DND-41 (cell line): ENCODE results near the gene ZNF557.

Source experiments
- ATAC-seq: fragments of 200-7000 bp; cut with Tn5 transposase; 3 replicates; pipeline ENCODE4 v1.9.1; 2021; ENCODE audit warnings: low read depth; ENCODE audit not compliant: insufficient read depth
- DNase-seq: peaks from one replicate; pipeline ENCODE4 v3.0.0-alpha.2; 2020
- H2AFZ ChIP-seq: 2 replicates; pipeline ENCODE4 v1.6.0; 2012; ENCODE audit warnings: low read depth, low read length
- H3K27ac ChIP-seq: 2 replicates; pipeline ENCODE4 v1.5.1; 2012; ENCODE audit warnings: low read length, inconsistent platforms
- H3K27me3 ChIP-seq: fragments of 200-600 bp; sonication (generic); 2 replicates; pipeline ENCODE4 v1.6.0; 2012; ENCODE audit warnings: low read length, mild to moderate bottlenecking, inconsistent platforms; ENCODE audit not compliant: insufficient read depth, poor library complexity
- H3K36me3 ChIP-seq: 2 replicates; pipeline ENCODE4 v1.5.1; 2012; ENCODE audit warnings: low read length, inconsistent platforms; ENCODE audit not compliant: insufficient read depth
- H3K4me1 ChIP-seq: 2 replicates; pipeline ENCODE4 v1.5.1; 2012; ENCODE audit warnings: mild to moderate bottlenecking, low read length; ENCODE audit not compliant: insufficient read depth
- H3K4me2 ChIP-seq: 2 replicates; pipeline ENCODE4 v1.6.0; 2012; ENCODE audit warnings: mild to moderate bottlenecking, moderate library complexity, low read length, inconsistent platforms; ENCODE audit not compliant: insufficient read depth
- H3K4me3 ChIP-seq, 2 experiments: fragments of 200-600 bp in 1 of 2; shearing (Covaris generic) in 1 of 2; 2 replicates each; pipeline ENCODE4 v1.5.1; 2012 to 2016; ENCODE audit warnings: inconsistent platforms in 2 of 2, low read length in 2 of 2, mild to moderate bottlenecking in 2 of 2, low read depth in 1 of 2, moderate library complexity in 1 of 2
- H3K79me2 ChIP-seq: 2 replicates; pipeline ENCODE4 v1.6.0; 2012; ENCODE audit warnings: low read length, inconsistent platforms; ENCODE audit not compliant: insufficient read depth
- H3K9ac ChIP-seq: 2 replicates; pipeline ENCODE4 v1.6.0; 2012; ENCODE audit warnings: low read depth, mild to moderate bottlenecking, inconsistent platforms, low read length, moderate library complexity
- H3K9me3 ChIP-seq: 2 replicates; pipeline ENCODE4 v1.5.1; 2012; ENCODE audit warnings: low read length, moderate library complexity, mild to moderate bottlenecking, inconsistent platforms; ENCODE audit not compliant: insufficient read depth, severe bottlenecking
- H4K20me1 ChIP-seq: 2 replicates; pipeline ENCODE4 v1.6.0; 2012; ENCODE audit warnings: low read length; ENCODE audit not compliant: insufficient read depth
- EZH2 ChIP-seq: IDR thresholded peaks from 3 replicates; pipeline ENCODE4 v1.6.1; 2012; ENCODE audit warnings: borderline replicate concordance, low read depth, mild to moderate bottlenecking, moderate library complexity, low read length, inconsistent platforms; ENCODE audit not compliant: severe bottlenecking
- TF ChIP-seq, protein P1 (sequence below): IDR thresholded peaks from 2 replicates; pipeline ENCODE4 v1.5.1; 2012; ENCODE audit warnings: borderline replicate concordance, low read length, moderate library complexity, mild to moderate bottlenecking; ENCODE audit not compliant: poor library complexity, severe bottlenecking; ENCODE audit errors: extremely low read depth

The ZNF557 gene

DNA sequence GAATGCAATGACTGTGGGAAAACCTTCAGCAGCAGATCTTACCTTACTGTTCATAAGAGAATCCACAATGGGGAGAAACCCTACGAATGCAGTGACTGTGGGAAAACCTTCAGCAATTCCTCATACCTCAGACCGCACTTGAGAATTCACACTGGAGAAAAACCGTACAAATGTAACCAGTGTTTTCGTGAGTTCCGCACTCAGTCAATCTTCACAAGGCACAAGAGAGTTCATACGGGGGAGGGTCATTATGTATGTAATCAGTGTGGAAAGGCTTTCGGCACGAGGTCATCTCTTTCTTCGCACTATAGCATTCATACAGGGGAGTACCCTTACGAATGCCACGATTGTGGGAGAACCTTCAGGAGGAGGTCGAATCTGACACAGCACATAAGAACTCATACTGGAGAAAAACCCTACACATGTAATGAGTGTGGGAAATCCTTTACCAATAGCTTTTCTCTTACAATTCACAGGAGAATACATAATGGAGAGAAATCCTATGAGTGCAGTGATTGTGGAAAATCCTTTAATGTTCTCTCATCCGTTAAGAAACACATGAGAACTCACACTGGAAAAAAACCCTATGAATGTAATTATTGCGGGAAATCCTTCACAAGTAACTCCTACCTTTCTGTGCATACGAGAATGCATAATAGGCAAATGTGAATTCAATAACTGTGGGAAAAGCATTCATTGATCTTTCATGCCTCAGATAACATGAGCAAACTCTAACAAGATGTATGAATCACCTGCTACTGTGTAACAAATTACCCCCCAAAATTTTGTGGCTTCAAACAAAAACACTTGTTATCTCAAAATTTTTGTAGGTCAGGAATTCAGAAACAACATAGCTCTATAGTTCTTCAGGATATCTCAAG, 13.8 kb downstream of the ZNF557 start:
- Histone ChIP-seq H3K4me3 (peak overlapping the region in 1 of 2 experiments; percentile 10; a peak in 1 of 4 replicates), H3K79me2 (peaks cover 2% of the 10 kb centered on the region; the same call in 1 of the 2 replicates), H3K27me3 (no peaks in the 10 kb centered on the region), H2AFZ (no peak overlapping the region), H3K36me3 (peaks cover 69% of the 10 kb centered on the region), H4K20me1 (no peaks in the 10 kb centered on the region), H3K27ac (no peak overlapping the region), H3K4me2 (no peak overlapping the region), H3K9ac (no peak overlapping the region), H3K9me3 (peaks cover 73% of the 10 kb centered on the region), H3K4me1 (no peaks in the 10 kb centered on the region)
- no peak for DNase-seq
- no peak for TF ChIP-seq EZH2
- TF ChIP-seq, protein P1, sequence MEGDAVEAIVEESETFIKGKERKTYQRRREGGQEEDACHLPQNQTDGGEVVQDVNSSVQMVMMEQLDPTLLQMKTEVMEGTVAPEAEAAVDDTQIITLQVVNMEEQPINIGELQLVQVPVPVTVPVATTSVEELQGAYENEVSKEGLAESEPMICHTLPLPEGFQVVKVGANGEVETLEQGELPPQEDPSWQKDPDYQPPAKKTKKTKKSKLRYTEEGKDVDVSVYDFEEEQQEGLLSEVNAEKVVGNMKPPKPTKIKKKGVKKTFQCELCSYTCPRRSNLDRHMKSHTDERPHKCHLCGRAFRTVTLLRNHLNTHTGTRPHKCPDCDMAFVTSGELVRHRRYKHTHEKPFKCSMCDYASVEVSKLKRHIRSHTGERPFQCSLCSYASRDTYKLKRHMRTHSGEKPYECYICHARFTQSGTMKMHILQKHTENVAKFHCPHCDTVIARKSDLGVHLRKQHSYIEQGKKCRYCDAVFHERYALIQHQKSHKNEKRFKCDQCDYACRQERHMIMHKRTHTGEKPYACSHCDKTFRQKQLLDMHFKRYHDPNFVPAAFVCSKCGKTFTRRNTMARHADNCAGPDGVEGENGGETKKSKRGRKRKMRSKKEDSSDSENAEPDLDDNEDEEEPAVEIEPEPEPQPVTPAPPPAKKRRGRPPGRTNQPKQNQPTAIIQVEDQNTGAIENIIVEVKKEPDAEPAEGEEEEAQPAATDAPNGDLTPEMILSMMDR = no peak
- ATAC-seq = no peak

DNA sequence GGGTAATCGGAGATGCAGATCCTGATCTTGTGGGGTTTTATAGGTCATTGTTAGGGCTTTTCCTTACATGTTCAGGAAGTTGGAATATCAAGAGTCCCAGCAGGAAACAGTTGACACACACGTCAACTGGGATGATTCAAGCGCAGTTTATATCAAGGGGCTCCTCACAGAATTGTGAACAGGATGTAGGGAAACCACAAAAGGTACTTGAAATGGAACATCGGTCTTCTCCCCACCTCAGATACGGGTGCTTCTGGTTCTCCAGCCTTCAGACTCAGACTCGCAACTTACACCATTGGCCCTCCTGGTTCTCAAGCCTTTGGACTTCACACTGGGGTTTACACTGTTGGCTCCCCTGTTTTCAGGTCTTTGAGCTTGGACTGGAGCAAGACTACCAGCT, 19.5 kb downstream of the ZNF557 start:
- H3K27ac ChIP-seq = no peak overlapping the region
- peaks cover 7% of the 10 kb centered on the region for H3K4me1 ChIP-seq
- H3K4me2 ChIP-seq = no peak overlapping the region
- peaks cover 12% of the 10 kb centered on the region for H3K36me3 ChIP-seq
- H3K9me3 ChIP-seq = peaks cover 18% of the 10 kb centered on the region
- no peaks in the 10 kb centered on the region for H3K79me2 ChIP-seq
- no peaks in the 10 kb centered on the region for H3K27me3 ChIP-seq
- H2AFZ ChIP-seq = no peak overlapping the region
- ATAC-seq (peak; percentile 62), DNase-seq (peak; percentile 27)
- TF ChIP-seq EZH2 = no peak
- TF ChIP-seq, protein P1 = no peak
- no peaks in the 10 kb centered on the region for H4K20me1 ChIP-seq
- no peak overlapping the region for H3K4me3 ChIP-seq
- no peak overlapping the region for H3K9ac ChIP-seq

DNA sequence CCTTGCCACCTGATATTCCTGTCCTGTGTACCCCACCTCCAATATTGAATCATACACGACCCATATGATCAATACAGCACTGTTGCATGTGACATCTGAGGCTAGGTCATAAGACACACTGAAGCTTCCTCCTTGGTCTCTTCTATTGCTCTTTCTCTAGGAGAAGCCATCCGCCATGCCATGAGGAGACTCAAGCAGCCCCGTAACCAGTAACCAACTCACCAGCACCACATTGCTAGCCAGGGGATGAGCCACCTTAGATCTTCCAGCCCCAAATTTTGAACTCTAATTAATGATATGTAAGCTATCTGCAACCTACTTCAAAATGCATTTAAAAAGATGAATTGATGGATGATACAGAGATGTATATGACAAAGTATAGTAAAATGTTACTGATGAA, 28.6 kb downstream of the ZNF557 start:
- Histone ChIP-seq H3K9me3 (peaks cover 8% of the 10 kb centered on the region), H3K4me2 (peak overlapping the region; percentile 81), H4K20me1 (no peaks in the 10 kb centered on the region), H3K4me3 (peak overlapping the region in 1 of 2 experiments; percentile 70; a peak in 2 of 4 replicates), H3K27ac (no peak overlapping the region; the same call in 1 of the 2 replicates), H3K36me3 (no peaks in the 10 kb centered on the region), H3K27me3 (no peaks in the 10 kb centered on the region), H2AFZ (peak overlapping the region; percentile 94), H3K9ac (peak overlapping the region; percentile 69; the same call in 1 of the 2 replicates), H3K4me1 (peaks cover 33% of the 10 kb centered on the region), H3K79me2 (no peaks in the 10 kb centered on the region)
- TF ChIP-seq, protein P1 = no peak
- TF ChIP-seq EZH2 = no peak
- DNase-seq = no peak
- ATAC-seq = no peak
